Natural killer cell (primary cell): Measurements from ENCODE around the gene ABHD17A. TPM values are rescaled to one million over a fixed set of nuclear protein-coding genes. Genes with fewer than 3 reads are reported as not detected.
A peak's percentile ranks its signal among the peaks of the same experiment; 100 is the strongest.

Experiments used
- ATAC-seq, 3 donors: fragments of 150-1000 bp in 2 of 3; fragments of 200-7000 bp in 1 of 3; cut with Tn5 transposase; 1 replicate in 1 of 3; 2 replicates in 2 of 3; pipeline ENCODE4 v1.10.0; 2021; ENCODE audit warnings: mild to moderate bottlenecking in 2 of 3, moderate library complexity in 2 of 3
- DNase-seq, 2 donors: peaks; one replicate each; pipeline versions ENCODE4 v3.0.0 to v3.0.0-alpha.2; 2013 to 2021; ENCODE audit warnings: mixed read lengths in 1 of 2
- H3K27ac ChIP-seq: one replicate; pipeline ENCODE4 v1.5.1; 2013; ENCODE audit warnings: mild to moderate bottlenecking, low read length
- H3K27me3 ChIP-seq: one replicate; pipeline ENCODE4 v1.6.1; 2013; ENCODE audit warnings: low read length; ENCODE audit not compliant: control insufficient read depth, insufficient read depth
- H3K36me3 ChIP-seq: one replicate; pipeline ENCODE4 v1.6.1; 2013; ENCODE audit warnings: low read length; ENCODE audit not compliant: control insufficient read depth, insufficient read depth
- H3K4me1 ChIP-seq: one replicate; pipeline ENCODE4 v1.6.1; 2013; ENCODE audit warnings: low read length; ENCODE audit not compliant: control insufficient read depth, insufficient read depth
- H3K4me3 ChIP-seq: one replicate; pipeline ENCODE4 v1.5.1; 2013; ENCODE audit warnings: low read length
- H3K9me3 ChIP-seq: one replicate; pipeline ENCODE4 v1.6.1; 2013; ENCODE audit warnings: low read length; ENCODE audit not compliant: control insufficient read depth, insufficient read depth
- H3K27ac Mint-ChIP-seq, 2 donors: one replicate each; pipeline ENCODE4 v1.8.0; 2022; ENCODE audit warnings: mild to moderate bottlenecking in 2 of 2, mixed read lengths in 2 of 2, moderate library complexity in 1 of 2
- H3K27me3 Mint-ChIP-seq, 2 donors: one replicate each; pipeline ENCODE4 v1.8.0; 2022; ENCODE audit warnings: low read depth in 2 of 2, mixed read lengths in 2 of 2
- H3K36me3 Mint-ChIP-seq: one replicate; pipeline ENCODE4 v1.8.0; 2022; ENCODE audit warnings: mixed read lengths
- H3K4me1 Mint-ChIP-seq, 2 donors: one replicate each; pipeline ENCODE4 v1.8.0; 2022; ENCODE audit warnings: mixed read lengths in 2 of 2
- H3K4me3 Mint-ChIP-seq: one replicate; pipeline ENCODE4 v1.8.0; 2022; ENCODE audit warnings: mild to moderate bottlenecking, moderate library complexity, mixed read lengths
- H3K9me3 Mint-ChIP-seq, 2 donors: one replicate each; pipeline ENCODE4 v1.8.0; 2022; ENCODE audit warnings: mixed read lengths in 2 of 2
- CTCF ChIP-seq: fragments of 200-600 bp; IDR thresholded peaks from one replicate; pipeline ENCODE4 v1.8.0; 2022; ENCODE audit warnings: antibody characterized with exemption
- WGBS: methylation state at CpG from one replicate; pipeline ENCODE4 v1.1.7; 2013; ENCODE audit warnings: missing lambda C conversion rate; ENCODE audit not compliant: insufficient coverage; 5-methylcytosine and 5-hydroxymethylcytosine counted together
- intact Hi-C: fragments of 100-400 bp; cut with micrococcal nuclease; formaldehyde crosslinking; loops from one replicate; pipeline ENCODE4 v1.14.2; 2022
- total RNA-seq, 4 donors: library from RNA; stranded (reverse); fragments of 120-200 nt in 1 of 4; gene quantifications; one replicate each; pipeline versions ENCODE4 v1.2.3 to v1.2.4, GENCODE V29; 2013 to 2022

ABHD17A gene
- total RNA-seq, 3 donors from 2014 or later (not counting 1 experiment from before 2014, with no cell fraction given), result 554 to 652 (median 608) TPM

DNA sequence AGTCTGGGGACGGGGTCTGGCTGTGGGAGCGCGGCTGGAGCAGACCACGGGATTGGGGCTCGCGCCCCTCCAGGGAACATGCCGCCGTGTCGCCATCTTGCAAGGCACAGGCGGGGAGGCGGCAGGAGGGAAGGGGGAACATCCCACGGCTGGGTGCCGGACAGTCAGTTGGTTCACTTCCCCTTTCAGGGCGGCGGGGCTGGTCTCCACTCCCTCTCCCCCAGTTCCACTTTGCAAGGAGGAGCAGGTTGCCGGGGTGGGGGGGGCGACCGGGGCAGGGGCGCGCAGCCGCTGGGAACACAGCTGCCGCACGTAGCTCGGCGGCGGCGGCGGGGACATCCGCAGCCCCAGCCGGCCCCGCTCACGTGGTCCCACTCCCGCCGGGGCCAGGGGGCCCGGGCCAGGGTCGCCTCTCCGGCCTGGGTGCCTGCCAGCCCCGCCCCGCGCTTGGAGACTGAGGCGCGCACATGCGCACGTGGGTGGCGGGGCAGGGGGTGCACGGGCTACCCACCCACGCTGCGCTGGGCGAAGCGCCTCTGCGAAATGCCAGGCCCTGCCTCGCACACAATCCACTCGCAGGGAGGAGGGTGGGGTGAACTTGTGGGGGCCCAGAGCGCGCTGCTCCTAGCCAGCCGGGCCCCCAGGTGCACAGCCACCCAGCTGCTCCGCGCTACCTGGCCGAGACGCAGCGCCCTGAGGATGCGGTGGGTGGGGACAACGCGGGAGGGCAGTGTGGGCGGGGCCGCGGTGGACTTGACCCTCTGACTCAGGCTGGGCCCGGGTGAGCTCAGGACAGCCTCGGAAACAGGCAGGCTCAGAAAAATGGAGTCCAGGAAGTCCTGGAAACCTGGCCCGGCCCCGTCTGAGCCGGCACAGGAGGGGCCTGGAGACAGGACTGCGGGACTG is 28.3 kb downstream of the ABHD17A start:
- no peak for TF ChIP-seq CTCF
- under 1% methylated on average over 71 of the region's 73 CpGs for WGBS
- no peaks in the 10 kb centered on the region for H3K27me3 ChIP-seq
- peaks cover 96% of the 10 kb centered on the region for H3K4me1 ChIP-seq
- H3K36me3 ChIP-seq, result no peaks in the 10 kb centered on the region
- no peaks in the 10 kb centered on the region for H3K9me3 Mint-ChIP-seq
- H3K9me3 ChIP-seq, result no peaks in the 10 kb centered on the region
- H3K27ac Mint-ChIP-seq, result peak overlapping the region; percentile 82 to 88
- peak overlapping the region; percentile 48 for H3K4me3 ChIP-seq
- peak overlapping the region; percentile 91 for H3K27ac ChIP-seq
- H3K4me3 Mint-ChIP-seq, result peak overlapping the region; percentile 84
- intact Hi-C loops, result no loop called here
- H3K36me3 Mint-ChIP-seq, result no peaks in the 10 kb centered on the region
- peak; percentile 4 to 18 (median 7) for ATAC-seq
- no peaks in the 10 kb centered on the region for H3K27me3 Mint-ChIP-seq
- DNase-seq, result peak in 1 of 2 donors; percentile 63
- H3K4me1 Mint-ChIP-seq, result peaks cover 25 to 52% of the 10 kb centered on the region in 2 donors

GRCh38 chr19:1856345-1856697 is 29.0 kb downstream of the ABHD17A start:
- Histone ChIP-seq H3K4me3 (peak overlapping the region; percentile 48), H3K9me3 (no peaks in the 10 kb centered on the region), H3K27ac (peak overlapping the region; percentile 91), H3K36me3 (no peaks in the 10 kb centered on the region), H3K4me1 (peaks cover 95% of the 10 kb centered on the region), H3K27me3 (no peaks in the 10 kb centered on the region)
- H3K36me3 Mint-ChIP-seq, result no peaks in the 10 kb centered on the region
- H3K27ac Mint-ChIP-seq, result peak overlapping the region; percentile 82 to 88
- no peaks in the 10 kb centered on the region for H3K9me3 Mint-ChIP-seq
- TF ChIP-seq CTCF, result no peak
- DNase-seq, result peak in 1 of 2 donors; percentile 37
- 6% methylated on average over 6 of the region's 6 CpGs for WGBS
- intact Hi-C loops, result no loop called here
- no peaks in the 10 kb centered on the region for H3K27me3 Mint-ChIP-seq
- H3K4me3 Mint-ChIP-seq, result peak overlapping the region; percentile 84
- peaks cover 19 to 46% of the 10 kb centered on the region in 2 donors for H3K4me1 Mint-ChIP-seq
- no peak for ATAC-seq

GRCh38 chr19:1855828-1856255 is 29.5 kb downstream of the ABHD17A start:
- no peak for TF ChIP-seq CTCF
- H3K4me1 ChIP-seq, result peaks cover 94% of the 10 kb centered on the region
- H3K4me3 ChIP-seq, result peak overlapping the region; percentile 48
- no peaks in the 10 kb centered on the region for H3K9me3 ChIP-seq
- Mint-ChIP-seq H3K27ac (peak overlapping the region; percentile 82 to 88), H3K9me3 (no peaks in the 10 kb centered on the region), H3K36me3 (no peaks in the 10 kb centered on the region), H3K4me1 (peaks cover 17 to 47% of the 10 kb centered on the region in 2 donors), H3K27me3 (no peaks in the 10 kb centered on the region), H3K4me3 (peak overlapping the region; percentile 84)
- no peaks in the 10 kb centered on the region for H3K36me3 ChIP-seq
- ATAC-seq (peak; percentile 7 to 21 (median 15)), DNase-seq (peak in 1 of 2 donors; percentile 59)
- H3K27me3 ChIP-seq, result no peaks in the 10 kb centered on the region
- intact Hi-C loops, result no loop called here
- H3K27ac ChIP-seq, result peak overlapping the region; percentile 91
- 6% methylated on average over 13 of the region's 13 CpGs for WGBS
